HL-60 (cell line): Measurements from ENCODE around the gene ZBTB7B.

ENCODE experiments used
- DNase-seq, 2 experiments: peaks; one replicate each; pipeline ENCODE4 v3.0.0-alpha.2; 2010 to 2020; ENCODE audit warnings: low read depth in 1 of 2, low spot score in 1 of 2
- H3K27ac ChIP-seq: fragments of 250-450 bp; sonication (Bioruptor Pico); replicated peaks from 2 replicates; pipeline ENCODE4 v1.5.1; 2020; ENCODE audit warnings: mild to moderate bottlenecking, moderate library complexity
- H3K27me3 ChIP-seq: fragments of 250-450 bp; sonication (Bioruptor Pico); 2 replicates; pipeline ENCODE4 v1.5.1; 2021; ENCODE audit warnings: mild to moderate bottlenecking, moderate library complexity; ENCODE audit not compliant: insufficient read depth, poor library complexity, severe bottlenecking
- H3K4me3 ChIP-seq: replicated peaks from 2 replicates; pipeline ENCODE4 v1.5.1; 2011; ENCODE audit warnings: mild to moderate bottlenecking, control low read depth, low read length; ENCODE audit not compliant: insufficient read depth
- CTCF ChIP-seq: IDR thresholded peaks from one replicate; pipeline ENCODE4 v1.5.1; 2011; ENCODE audit warnings: low read length, control low read depth, inconsistent platforms; ENCODE audit not compliant: insufficient read depth
- GABPA ChIP-seq: IDR thresholded peaks from 2 replicates; pipeline ENCODE4 v1.6.1; 2012; ENCODE audit warnings: low read depth
- POLR2AphosphoS5 ChIP-seq: IDR thresholded peaks from 2 replicates; pipeline ENCODE4 v1.6.1; 2012; ENCODE audit warnings: low read depth
- REST ChIP-seq: IDR thresholded peaks from 2 replicates; pipeline ENCODE4 v1.6.1; 2012; ENCODE audit warnings: low read depth; ENCODE audit not compliant: insufficient replicate concordance
- SPI1 ChIP-seq: IDR thresholded peaks from 2 replicates; pipeline ENCODE4 v1.6.1; 2012; ENCODE audit warnings: low read depth, mild to moderate bottlenecking, borderline replicate concordance

The ZBTB7B gene

GRCh38 chr1:154957091-154957657, 45.4 kb upstream of the ZBTB7B start:
- no peak overlapping the region for H3K4me3 ChIP-seq
- TF ChIP-seq GABPA = no peak
- TF ChIP-seq POLR2AphosphoS5 = no peak
- TF ChIP-seq REST = no peak
- TF ChIP-seq SPI1 = no peak
- no peak for TF ChIP-seq CTCF
- no peak for DNase-seq
- no peaks in the 10 kb centered on the region for H3K27me3 ChIP-seq
- H3K27ac ChIP-seq = no peak overlapping the region

GRCh38 chr1:154958036-154958435, 44.6 kb upstream of the ZBTB7B start:
- TF ChIP-seq POLR2AphosphoS5 = no peak
- TF ChIP-seq REST = no peak
- TF ChIP-seq CTCF = no peak
- TF ChIP-seq SPI1 = no peak
- TF ChIP-seq GABPA = no peak

GRCh38 chr1:154958681-154959425, 43.7 kb upstream of the ZBTB7B start:
- TF ChIP-seq POLR2AphosphoS5 = no peak
- Histone ChIP-seq H3K27ac (no peak overlapping the region), H3K27me3 (no peaks in the 10 kb centered on the region), H3K4me3 (no peak overlapping the region)
- no peak for DNase-seq

More at GRCh38 chr1:154958036-154958435, 44.6 kb upstream of the ZBTB7B start:
- Histone ChIP-seq H3K27me3 (no peaks in the 10 kb centered on the region), H3K27ac (no peak overlapping the region), H3K4me3 (no peak overlapping the region)
- no peak for DNase-seq

GRCh38 chr1:154959426-154959780, 43.2 kb upstream of the ZBTB7B start:
- TF ChIP-seq CTCF (no peak), REST (no peak), POLR2AphosphoS5 (no peak), SPI1 (no peak), GABPA (no peak)
- H3K27ac ChIP-seq = no peak overlapping the region
- H3K27me3 ChIP-seq = no peaks in the 10 kb centered on the region
- no peak for DNase-seq
- H3K4me3 ChIP-seq = no peak overlapping the region
